GM23248 (cell line): Measurements from ENCODE around the gene BEND7. TPM values are rescaled to one million over a fixed set of nuclear protein-coding genes. Genes with fewer than 3 reads are reported as not detected.

Source experiments
- DNase-seq: peaks from one replicate; pipeline ENCODE4 v3.0.0-alpha.2; 2015
- H2AFZ ChIP-seq: fragments of 200-600 bp; sonication (generic); 2 replicates; pipeline ENCODE4 v1.6.1; 2016; ENCODE audit warnings: antibody characterized with exemption
- H3F3A ChIP-seq: fragments of 200-600 bp; sonication (generic); 2 replicates; pipeline ENCODE4 v1.6.1; 2016; ENCODE audit warnings: mild to moderate bottlenecking, antibody characterized with exemption, mixed run types; ENCODE audit not compliant: insufficient read depth
- H3K27ac ChIP-seq: fragments of 200-600 bp; sonication (generic); 2 replicates; pipeline ENCODE4 v1.5.1; 2016; ENCODE audit warnings: mild to moderate bottlenecking
- H3K27me3 ChIP-seq: fragments of 200-600 bp; sonication (generic); replicated peaks from 2 replicates; pipeline ENCODE4 v1.6.1; 2016; ENCODE audit warnings: mild to moderate bottlenecking; ENCODE audit not compliant: insufficient read depth
- H3K36me3 ChIP-seq: fragments of 200-600 bp; sonication (generic); 2 replicates; pipeline ENCODE4 v1.6.1; 2016; ENCODE audit warnings: low read depth, mild to moderate bottlenecking
- H3K4me1 ChIP-seq: fragments of 200-600 bp; sonication (generic); 2 replicates; pipeline ENCODE4 v1.6.1; 2016; ENCODE audit warnings: mild to moderate bottlenecking; ENCODE audit not compliant: insufficient read depth
- H3K4me2 ChIP-seq: fragments of 200-600 bp; sonication (generic); one replicate; pipeline ENCODE4 v1.6.1; 2016; ENCODE audit warnings: mild to moderate bottlenecking; ENCODE audit not compliant: unreplicated experiment
- H3K4me3 ChIP-seq: fragments of 200-600 bp; sonication (generic); 2 replicates; pipeline ENCODE4 v1.5.1; 2016; ENCODE audit warnings: mild to moderate bottlenecking
- H3K79me2 ChIP-seq: fragments of 200-600 bp; sonication (generic); 2 replicates; pipeline ENCODE4 v1.6.1; 2016; ENCODE audit warnings: mild to moderate bottlenecking; ENCODE audit not compliant: insufficient read depth
- H3K9ac ChIP-seq: fragments of 200-600 bp; sonication (generic); 2 replicates; pipeline ENCODE4 v1.6.1; 2016; ENCODE audit warnings: mild to moderate bottlenecking
- H3K9me2 ChIP-seq: fragments of 200-600 bp; sonication (generic); 2 replicates; pipeline ENCODE4 v1.6.1; 2016; ENCODE audit warnings: mixed run types, mild to moderate bottlenecking, moderate library complexity; ENCODE audit not compliant: insufficient read depth
- H3K9me3 ChIP-seq: fragments of 200-600 bp; sonication (generic); one replicate; pipeline ENCODE4 v1.6.1; 2017; ENCODE audit warnings: low read depth
- H4K20me1 ChIP-seq: fragments of 200-600 bp; sonication (generic); 2 replicates; pipeline ENCODE4 v1.6.0; 2016; ENCODE audit not compliant: insufficient read depth
- EZH2 ChIP-seq: fragments of 200-600 bp; sonication (generic); IDR thresholded peaks from 2 replicates; pipeline ENCODE4 v1.6.1; 2018; ENCODE audit warnings: antibody characterized with exemption, mild to moderate bottlenecking; ENCODE audit not compliant: insufficient read depth, poor library complexity, severe bottlenecking
- EZH2phosphoT487 ChIP-seq: fragments of 200-600 bp; sonication (generic); IDR thresholded peaks from 2 replicates; pipeline ENCODE4 v1.6.1; 2018; ENCODE audit warnings: antibody characterized with exemption, moderate library complexity, mild to moderate bottlenecking, low read depth; ENCODE audit not compliant: insufficient read depth
- WGBS, 2 experiments: methylation state at CpG; one replicate each; pipeline ENCODE4 v1.1.6; 2015 to 2017; ENCODE audit warnings: low lambda C conversion rate in 2 of 2, low coverage in 1 of 2; ENCODE audit errors: missing lambda C conversion rate in 2 of 2; 5-methylcytosine and 5-hydroxymethylcytosine counted together
- in situ Hi-C: fragments of 300-500 bp; cut with MboI; formaldehyde crosslinking; loops from 2 replicates; pipeline ENCODE4 v1.15.0; 2020
- polyA plus RNA-seq: library from polyadenylated mRNA; unstranded; fragments of >200 nt; fragmentation: Nextera tagmentation; extraction: Ambion mirVana; gene quantifications from 2 replicates; pipeline ENCODE4 v1.2.1, GENCODE V29; 2016
- small RNA-seq: library from RNA; depleted of rRNA; stranded (forward); fragments of <200 nt; gene quantifications from one replicate; pipeline ENCODE3, GENCODE V24; 2014; ENCODE audit warnings: low read depth, low replicate concordance
- total RNA-seq: library from RNA; depleted of rRNA; stranded (reverse); fragments of >200 nt; shearing (Covaris generic); gene quantifications from 2 replicates; pipeline ENCODE4 v1.2.3, GENCODE V29; 2014; rRNA removed

Gene BEND7
- total and polyA plus RNA-seq, 2 experiments from 2014 or later, result 1.7 to 6.4 TPM

DNA sequence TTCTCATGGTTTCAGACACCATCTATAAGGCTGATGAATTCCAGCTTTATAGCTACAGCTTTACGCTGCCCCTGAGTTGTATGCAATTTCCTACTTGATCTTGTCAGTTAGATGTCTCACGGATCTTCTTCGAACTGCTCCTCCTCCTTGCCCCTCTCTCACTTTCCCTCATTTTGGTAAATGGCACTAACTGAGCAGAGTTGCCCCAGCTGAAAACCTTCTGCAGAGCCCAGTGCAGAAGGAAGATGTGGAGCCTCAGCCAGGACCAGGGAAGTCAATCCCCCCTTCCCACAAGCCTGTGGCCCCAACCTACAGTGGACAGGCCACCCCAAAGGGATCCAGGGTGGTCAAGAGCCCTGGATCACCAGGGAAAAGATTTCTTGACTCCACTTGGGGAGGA, 131.8 kb downstream of the BEND7 start:
- TF ChIP-seq EZH2 (no peak), EZH2phosphoT487 (no peak)
- in situ Hi-C loops, result no loop called here
- no peaks in the 10 kb centered on the region for H3K36me3 ChIP-seq
- no peak for DNase-seq
- no peaks in the 10 kb centered on the region for H4K20me1 ChIP-seq
- no peak overlapping the region for H3K9ac ChIP-seq
- no peaks in the 10 kb centered on the region for H3K9me2 ChIP-seq
- no peak overlapping the region for H3K27ac ChIP-seq
- no peak overlapping the region for H3K4me2 ChIP-seq
- WGBS, 2 experiments, result 71 to 86% methylated on average over 3 of the region's 3 CpGs
- H3K27me3 ChIP-seq, result peaks cover 26% of the 10 kb centered on the region; the same call in 1 of the 2 replicates
- no peaks in the 10 kb centered on the region for H3K4me1 ChIP-seq
- no peaks in the 10 kb centered on the region for H3K79me2 ChIP-seq
- no peak overlapping the region for H3K4me3 ChIP-seq
- H3K9me3 ChIP-seq, result no peaks in the 10 kb centered on the region
- H2AFZ ChIP-seq, result no peak overlapping the region
- H3F3A ChIP-seq, result no peaks in the 10 kb centered on the region

DNA sequence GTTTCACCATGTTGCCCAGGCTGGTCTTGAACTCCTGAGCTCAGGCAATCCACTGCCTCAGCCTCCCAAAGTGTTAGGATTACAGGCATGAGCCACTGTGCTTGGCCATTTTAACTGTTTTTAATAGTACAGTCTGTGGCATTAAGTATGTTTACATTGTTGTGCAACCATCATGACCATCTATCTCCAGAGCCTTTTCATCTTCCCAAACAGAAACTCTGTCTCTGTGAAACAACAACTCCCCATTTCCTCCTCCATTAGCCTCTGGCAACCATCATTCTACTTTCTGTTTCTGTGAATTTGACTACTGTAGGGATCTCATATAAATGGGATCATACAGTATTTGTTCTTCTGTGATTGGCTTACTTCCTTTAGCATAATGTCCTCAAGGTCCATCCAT, 132.4 kb downstream of the BEND7 start:
- Histone ChIP-seq H3K27ac (no peak overlapping the region), H3F3A (no peaks in the 10 kb centered on the region), H3K4me1 (no peaks in the 10 kb centered on the region), H4K20me1 (no peaks in the 10 kb centered on the region), H2AFZ (no peak overlapping the region), H3K9ac (no peak overlapping the region), H3K9me3 (no peaks in the 10 kb centered on the region), H3K9me2 (no peaks in the 10 kb centered on the region), H3K4me2 (no peak overlapping the region), H3K4me3 (no peak overlapping the region), H3K36me3 (no peaks in the 10 kb centered on the region), H3K27me3 (peaks cover 26% of the 10 kb centered on the region; the same call in 1 of the 2 replicates), H3K79me2 (no peaks in the 10 kb centered on the region)
- TF ChIP-seq EZH2phosphoT487, result no peak
- no peak for TF ChIP-seq EZH2
- DNase-seq, result no peak
- in situ Hi-C loops, result no loop called here

DNA sequence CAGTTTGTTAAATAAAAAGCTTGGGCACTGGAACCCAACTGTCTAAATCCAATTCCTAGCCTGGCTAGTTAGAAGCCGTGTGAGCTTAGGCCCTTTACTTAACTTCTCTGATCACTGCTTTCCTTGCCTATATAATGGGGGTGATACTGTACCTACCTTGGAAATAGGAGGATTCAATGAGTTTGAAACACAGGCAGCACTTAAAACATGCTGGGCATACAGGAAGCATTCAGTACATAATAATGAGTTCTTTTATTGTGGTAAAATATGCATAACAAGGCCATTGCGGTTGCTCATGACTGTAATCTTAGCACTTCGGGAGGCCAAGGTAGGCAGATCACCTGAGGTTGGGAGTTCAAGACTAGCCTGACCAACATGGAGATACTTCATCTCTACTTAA, 133.3 kb downstream of the BEND7 start:
- Histone ChIP-seq H3K9ac (no peak overlapping the region), H3K4me3 (no peak overlapping the region), H4K20me1 (no peaks in the 10 kb centered on the region), H3K36me3 (no peaks in the 10 kb centered on the region), H2AFZ (no peak overlapping the region), H3K9me3 (no peaks in the 10 kb centered on the region), H3K79me2 (no peaks in the 10 kb centered on the region), H3K4me2 (no peak overlapping the region), H3K4me1 (no peaks in the 10 kb centered on the region), H3K27ac (no peak overlapping the region), H3K27me3 (peaks cover 28% of the 10 kb centered on the region; the same call in 1 of the 2 replicates), H3F3A (no peaks in the 10 kb centered on the region), H3K9me2 (no peaks in the 10 kb centered on the region)
- in situ Hi-C loops, result no loop called here
- WGBS, 2 experiments, result 66 to 75% methylated on average over 3 of the region's 3 CpGs
- TF ChIP-seq EZH2, result no peak
- no peak for TF ChIP-seq EZH2phosphoT487
- no peak for DNase-seq

DNA sequence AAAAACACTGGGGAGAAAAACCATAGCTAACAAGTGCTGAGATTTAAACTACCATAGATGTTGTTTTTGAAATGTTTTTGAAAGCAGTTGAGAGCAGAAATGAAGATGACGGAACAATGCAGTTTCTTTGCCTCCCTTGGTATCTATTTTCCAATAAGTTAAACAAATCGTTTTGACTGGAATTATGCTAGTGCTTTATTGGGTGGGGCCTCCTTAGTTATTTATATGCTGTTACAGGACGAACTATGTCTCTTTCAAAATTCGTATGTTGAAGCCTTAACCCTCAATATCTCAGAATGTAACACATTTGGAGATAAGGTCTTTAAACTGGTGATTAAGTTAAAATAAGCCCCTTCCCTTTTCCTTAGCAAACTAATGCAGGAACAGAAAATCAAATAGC, 135.2 kb downstream of the BEND7 start:
- no peak for TF ChIP-seq EZH2
- no peak for TF ChIP-seq EZH2phosphoT487
- Histone ChIP-seq H3K4me3 (no peak overlapping the region), H3K4me2 (no peak overlapping the region), H3K36me3 (no peaks in the 10 kb centered on the region), H3K27me3 (peaks cover 31% of the 10 kb centered on the region; the same call in 1 of the 2 replicates), H2AFZ (no peak overlapping the region), H3K9ac (no peak overlapping the region), H3K27ac (no peak overlapping the region), H4K20me1 (no peaks in the 10 kb centered on the region), H3K9me3 (no peaks in the 10 kb centered on the region), H3K79me2 (no peaks in the 10 kb centered on the region), H3K4me1 (no peaks in the 10 kb centered on the region), H3F3A (no peaks in the 10 kb centered on the region), H3K9me2 (no peaks in the 10 kb centered on the region)
- in situ Hi-C loops, result no loop called here
- 3 to 4% methylated on average over 4 of the region's 4 CpGs for WGBS, 2 experiments
- no peak for DNase-seq

DNA sequence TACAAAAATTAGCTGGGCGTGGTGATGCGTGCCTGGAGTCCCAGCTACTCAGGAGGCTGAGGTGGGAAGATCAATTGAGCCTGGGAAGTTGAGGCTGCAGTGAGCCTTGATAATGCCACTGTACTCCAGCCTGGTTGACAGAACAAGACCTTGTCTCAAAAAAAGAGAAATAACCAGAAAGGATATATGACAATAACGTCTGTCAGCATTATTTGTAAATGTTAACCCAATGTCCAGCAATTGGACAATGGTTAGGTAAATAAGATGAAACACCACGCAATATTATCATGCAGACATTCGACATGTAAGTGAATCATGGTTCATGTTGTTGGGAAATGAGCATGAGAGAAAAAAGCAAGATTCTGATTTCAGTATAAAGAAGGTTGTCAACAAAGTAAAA, 136.1 kb downstream of the BEND7 start:
- no peak for TF ChIP-seq EZH2phosphoT487
- TF ChIP-seq EZH2, result no peak
- no peaks in the 10 kb centered on the region for H4K20me1 ChIP-seq
- H3K79me2 ChIP-seq, result no peaks in the 10 kb centered on the region
- H2AFZ ChIP-seq, result no peak overlapping the region
- H3K4me1 ChIP-seq, result no peaks in the 10 kb centered on the region
- H3K27ac ChIP-seq, result no peak overlapping the region
- in situ Hi-C loops, result no loop called here
- 48 to 57% methylated on average over 5 of the region's 5 CpGs for WGBS, 2 experiments
- H3F3A ChIP-seq, result no peaks in the 10 kb centered on the region
- DNase-seq, result no peak
- H3K36me3 ChIP-seq, result no peaks in the 10 kb centered on the region
- no peak overlapping the region for H3K4me2 ChIP-seq
- H3K4me3 ChIP-seq, result no peak overlapping the region
- no peaks in the 10 kb centered on the region for H3K9me3 ChIP-seq
- H3K27me3 ChIP-seq, result peaks cover 28% of the 10 kb centered on the region; the same call in 1 of the 2 replicates
- no peak overlapping the region for H3K9ac ChIP-seq
- H3K9me2 ChIP-seq, result no peaks in the 10 kb centered on the region

Small RNA genes within 50 kb of the gene (small RNA-seq; reads per million reads assigned to genes)
- not detected for gene RF00019

Other genes with a start within 250 kb of the BEND7 start
- gene PHYH, start 228.9 kb downstream of the BEND7 start, total RNA-seq, result 13.4 and 19.1 TPM in 2 replicates
- 29.7 and 30.8 TPM in 2 replicates for gene PHYH, start 228.9 kb downstream of the BEND7 start, polyA plus RNA-seq
- gene SEPHS1, start 180.7 kb downstream of the BEND7 start, total RNA-seq, result 34.0 and 35.0 TPM in 2 replicates
- gene SEPHS1, start 180.7 kb downstream of the BEND7 start, polyA plus RNA-seq, result 16.2 and 16.6 TPM in 2 replicates
- gene PRPF18, start 58.0 kb upstream of the BEND7 start, total RNA-seq, result 23.3 and 30.2 TPM in 2 replicates
- 21.8 and 22.1 TPM in 2 replicates for gene PRPF18, start 58.0 kb upstream of the BEND7 start, polyA plus RNA-seq